Activated CD8-positive, alpha-beta T cell treated with anti-CD3 and anti-CD28 coated beads, Interleukin-2, amount 10 ng/mL, durations not matched to agents 7 days and 5 days (primary cell): Measurements from ENCODE around the gene C19orf18. TPM values are rescaled to one million over a fixed set of nuclear protein-coding genes. Genes with fewer than 3 reads are reported as not detected.
"Not testable (repeated sequence)": the region's sequence is repeated elsewhere in the genome, so short reads cannot be mapped to it uniquely, and the experiment has no call there.

Experiments
- ATAC-seq: fragments of 150-1000 bp; cut with Tn5 transposase; one replicate; pipeline ENCODE4 v1.10.0; 2021; ENCODE audit warnings: moderate library complexity
- CTCF ChIA-PET: fragments of 350-600 bp; sonication (Branson Sonifier 250); formaldehyde crosslinking; loops from one replicate; lab custom pipeline; 2021; ENCODE audit warnings: antibody characterized with exemption; lab: Charles Lee
- POLR2A ChIA-PET: fragments of 350-600 bp; sonication (Branson Sonifier 250); formaldehyde crosslinking; loops from one replicate; lab custom pipeline; 2021; ENCODE audit warnings: antibody characterized with exemption; lab: Charles Lee
- DNase-seq: peaks from one replicate; pipeline ENCODE4 v3.0.0-alpha.2; 2020
- H3K27ac Mint-ChIP-seq: one replicate; pipeline ENCODE4 v1.8.0; 2021; ENCODE audit warnings: mild to moderate bottlenecking, mixed read lengths
- H3K27me3 Mint-ChIP-seq: one replicate; pipeline ENCODE4 v1.8.0; 2021; ENCODE audit warnings: low read depth, mixed read lengths
- H3K36me3 Mint-ChIP-seq: one replicate; pipeline ENCODE4 v1.8.0; 2021; ENCODE audit warnings: low read depth, mixed read lengths
- H3K4me1 Mint-ChIP-seq: one replicate; pipeline ENCODE4 v1.8.0; 2021; ENCODE audit warnings: low read depth, mixed read lengths
- H3K4me3 Mint-ChIP-seq: one replicate; pipeline ENCODE4 v1.8.0; 2021; ENCODE audit warnings: mild to moderate bottlenecking, mixed read lengths
- H3K9me3 Mint-ChIP-seq: one replicate; pipeline ENCODE4 v1.8.0; 2022; ENCODE audit warnings: mixed read lengths; ENCODE audit not compliant: insufficient read depth
- total RNA-seq, 2 experiments: library from RNA; stranded (reverse); gene quantifications; one replicate each; pipeline ENCODE4 v1.2.3, GENCODE V29; 2021

Gene C19orf18
- total RNA-seq, 2 experiments from 2014 or later: 0.42 to 0.73 TPM

GRCh38 chr19:57947088-57947418 is 27.3 kb downstream of the C19orf18 start:
- peak overlapping the region; percentile 94 for H3K4me3 Mint-ChIP-seq
- H3K27ac Mint-ChIP-seq: peak overlapping the region; percentile 96
- POLR2A ChIA-PET: no interaction called here
- CTCF ChIA-PET: no interaction called here
- DNase-seq (peak; percentile 23), ATAC-seq (peak; percentile 23)
- peaks cover 36% of the 10 kb centered on the region for H3K9me3 Mint-ChIP-seq
- peaks cover 17% of the 10 kb centered on the region for H3K4me1 Mint-ChIP-seq
- H3K36me3 Mint-ChIP-seq: peaks cover 50% of the 10 kb centered on the region
- H3K27me3 Mint-ChIP-seq: no peaks in the 10 kb centered on the region

GRCh38 chr19:57946316-57946715 is 28.0 kb downstream of the C19orf18 start:
- Mint-ChIP-seq H3K36me3 (peaks cover 57% of the 10 kb centered on the region), H3K4me1 (peaks cover 17% of the 10 kb centered on the region), H3K27me3 (no peaks in the 10 kb centered on the region), H3K9me3 (peaks cover 37% of the 10 kb centered on the region), H3K27ac (peak overlapping the region; percentile 96), H3K4me3 (peak overlapping the region; percentile 94)
- CTCF ChIA-PET: no interaction called here
- ATAC-seq (no peak), DNase-seq (no peak)
- POLR2A ChIA-PET: no interaction called here

- Mint-ChIP-seq H3K9me3 (peaks cover 40% of the 10 kb centered on the region), H3K4me3 (no peak overlapping the region)
These were observed 32.7 kb downstream of the C19orf18 start for GRCh38 chr19:57941593-57941992.

GRCh38 chr19:57935731-57936130 is 38.6 kb downstream of the C19orf18 start:
- CTCF ChIA-PET: interaction anchor here (1.2 kb wide), 1 partner anchor 16 kb away, joined by 3 read pairs; no protein-coding TSS in a partner anchor
- peaks cover 39% of the 10 kb centered on the region for H3K9me3 Mint-ChIP-seq
- H3K36me3 Mint-ChIP-seq: peaks cover 67% of the 10 kb centered on the region
- H3K4me1 Mint-ChIP-seq: peaks cover 11% of the 10 kb centered on the region
- POLR2A ChIA-PET: interaction anchor here (0.5 to 1.6 kb wide), 3 partner anchors 10 to 358 kb away, joined by 3 to 4 read pairs (median 3); partner anchors contain the start of gene ZNF417
- no peaks in the 10 kb centered on the region for H3K27me3 Mint-ChIP-seq
- H3K27ac Mint-ChIP-seq: no peak overlapping the region
- no peak overlapping the region for H3K4me3 Mint-ChIP-seq
- no peak for DNase-seq
- no peak for ATAC-seq

More at GRCh38 chr19:57941593-57941992, 32.7 kb downstream of the C19orf18 start:
- ChIA-PET POLR2A (no interaction called here), CTCF (interaction anchor here (0.8 kb wide), 1 partner anchor 25 kb away, joined by 3 read pairs; no protein-coding TSS in a partner anchor)
- Mint-ChIP-seq H3K27ac (no peak overlapping the region), H3K36me3 (peaks cover 81% of the 10 kb centered on the region), H3K27me3 (no peaks in the 10 kb centered on the region), H3K4me1 (peaks cover 11% of the 10 kb centered on the region)
- ATAC-seq (no peak), DNase-seq (no peak)

- Mint-ChIP-seq H3K4me3 (peak within 1 kb of the TSS; percentile 87), H3K36me3 (peaks cover 70% of the 10 kb centered on the region), H3K27ac (peak within 1 kb of the TSS; percentile 91), H3K27me3 (no peaks in the 10 kb centered on the region), H3K4me1 (peaks cover 11% of the 10 kb centered on the region), H3K9me3 (peaks cover 44% of the 10 kb centered on the region)
- DNase-seq: peak; percentile 76
- peak; percentile 95 for ATAC-seq
- ChIA-PET CTCF (interaction anchor here (1.2 kb wide), 1 partner anchor 16 kb away, joined by 3 read pairs; no protein-coding TSS in a partner anchor), POLR2A (interaction anchor here (0.5 to 1.6 kb wide), 5 partner anchors 10 to 357 kb away, joined by 3 to 4 read pairs (median 3); partner anchors contain the start of gene ZNF417)
These were observed 39.3 kb downstream of the C19orf18 start, which contains the start of gene ZNF418 for GRCh38 chr19:57934820-57935665. TSS of gene ZNF418 (minus strand) at chr19:57935402. CDS start at chr19:57933822, 1,580 bp downstream.

GRCh38 chr19:57927587-57927986 is 46.7 kb downstream of the C19orf18 start:
- POLR2A ChIA-PET: no interaction called here
- Mint-ChIP-seq H3K4me3 (no peak overlapping the region), H3K27me3 (no peaks in the 10 kb centered on the region), H3K27ac (no peak overlapping the region), H3K4me1 (no peaks in the 10 kb centered on the region), H3K36me3 (peaks cover 60% of the 10 kb centered on the region), H3K9me3 (peaks cover 36% of the 10 kb centered on the region)
- DNase-seq: no peak
- no peak for ATAC-seq
- CTCF ChIA-PET: no interaction called here

- Mint-ChIP-seq H3K27ac (peak within 1 kb of the TSS; percentile 99), H3K4me3 (peak within 1 kb of the TSS; percentile 91), H3K36me3 (peaks cover 67% of the 10 kb centered on the region), H3K4me1 (peaks cover 20% of the 10 kb centered on the region), H3K9me3 (peaks cover 22% of the 10 kb centered on the region)
- DNase-seq (peak; percentile 92), ATAC-seq (peak; percentile 99)
- ChIA-PET CTCF (interaction anchor here (0.8 to 1.4 kb wide), 3 partner anchors 9 to 122 kb away, joined by 3 to 4 read pairs (median 3); no protein-coding TSS in a partner anchor), POLR2A (interaction anchor here (0.6 to 1.5 kb wide), 9 partner anchors 10 to 1512 kb away, joined by 3 to 4 read pairs (median 3); partner anchors contain the start of genes TRAPPC2B, ZNF329, ZNF418 and ZNF547)
- not testable (repeated sequence) for H3K27me3 Mint-ChIP-seq
These were observed 58.0 kb downstream of the C19orf18 start, which contains the start of gene ZNF417 for GRCh38 chr19:57916168-57916995. TSS of gene ZNF417 (minus strand) at chr19:57916592. CDS start at chr19:57916411, 181 bp downstream.

- no peak for ATAC-seq
- no peaks in the 10 kb centered on the region for H3K27me3 Mint-ChIP-seq
- H3K4me3 Mint-ChIP-seq: peak overlapping the region; percentile 39
- H3K27ac Mint-ChIP-seq: no peak overlapping the region
- H3K4me1 Mint-ChIP-seq: peaks cover 20% of the 10 kb centered on the region
- peaks cover 17% of the 10 kb centered on the region for H3K9me3 Mint-ChIP-seq
- ChIA-PET POLR2A (no interaction called here), CTCF (interaction anchor here (1.2 kb wide), 1 partner anchor 11 kb away, joined by 3 read pairs; no protein-coding TSS in a partner anchor)
- DNase-seq: no peak
- H3K36me3 Mint-ChIP-seq: peaks cover 72% of the 10 kb centered on the region
These were observed 59.8 kb downstream of the C19orf18 start for GRCh38 chr19:57914531-57914930.

Other genes starting within 250 kb of the C19orf18 start
- 10 to 100 TPM; 12.1 to 13.0 TPM for gene ZNF671, start 246.9 kb downstream of the C19orf18 start, total RNA-seq
- 10 to 100 TPM; 15.7 to 16.6 TPM for gene ZNF776, start 227.7 kb downstream of the C19orf18 start, total RNA-seq
- 10 to 100 TPM; 21.3 to 25.3 TPM for gene ZNF586, start 204.9 kb downstream of the C19orf18 start, total RNA-seq
- gene ZNF552, start 159.6 kb downstream of the C19orf18 start, total RNA-seq: 1 to 10 TPM; 7.1 to 9.7 TPM
- 10 to 100 TPM; 18.7 to 22.2 TPM for gene ZNF587B, start 144.2 kb downstream of the C19orf18 start, total RNA-seq
- gene ZNF587, start 124.7 kb downstream of the C19orf18 start, total RNA-seq: 10 to 100 TPM; 32.0 to 34.6 TPM
- 10 to 100 TPM; 26.2 to 29.0 TPM for gene ZNF814, start 85.5 kb downstream of the C19orf18 start, total RNA-seq
- gene ZNF417, start 57.9 kb downstream of the C19orf18 start, total RNA-seq: 10 to 100 TPM; 21.1 to 21.4 TPM
- 1 to 10 TPM; 4.2 to 6.2 TPM for gene ZNF418, start 39.1 kb downstream of the C19orf18 start, total RNA-seq
- gene ZNF256, start 26.8 kb downstream of the C19orf18 start, total RNA-seq: 1 to 10 TPM; 8.8 to 8.9 TPM
- gene ZNF606, start 28.3 kb upstream of the C19orf18 start, total RNA-seq: 10 to 100 TPM; 13.6 to 14.4 TPM
- gene ZSCAN1, start 59.5 kb upstream of the C19orf18 start, total RNA-seq: not detected
- 1 to 10 TPM; 1.2 to 1.3 TPM for gene ZNF135, start 84.7 kb upstream of the C19orf18 start, total RNA-seq
- 10 to 100 TPM; 18.8 to 19.1 TPM for gene ZSCAN18, start 123.7 kb upstream of the C19orf18 start, total RNA-seq
- gene ZNF329, start 176.3 kb upstream of the C19orf18 start, total RNA-seq: 1 to 10 TPM; 5.6 to 5.7 TPM
- 10 to 100 TPM; 31.9 to 32.8 TPM for gene ZNF274, start 208.5 kb upstream of the C19orf18 start, total RNA-seq